ENCODE results near the gene AARS2. TPM values are rescaled to one million over a fixed set of nuclear protein-coding genes. Genes with fewer than 3 reads are reported as not detected.

AARS2 gene
- total RNA-seq, 4 donors from 2014 or later = 14.1 to 24.7 (median 21.0) TPM

GRCh38 chr6:44338228-44339122 is 25.3 kb upstream of the AARS2 start:
- no peak for TF ChIP-seq POLR2A (IDR thresholded peaks at IDR 0.05)
- TF ChIP-seq, protein P1, sequence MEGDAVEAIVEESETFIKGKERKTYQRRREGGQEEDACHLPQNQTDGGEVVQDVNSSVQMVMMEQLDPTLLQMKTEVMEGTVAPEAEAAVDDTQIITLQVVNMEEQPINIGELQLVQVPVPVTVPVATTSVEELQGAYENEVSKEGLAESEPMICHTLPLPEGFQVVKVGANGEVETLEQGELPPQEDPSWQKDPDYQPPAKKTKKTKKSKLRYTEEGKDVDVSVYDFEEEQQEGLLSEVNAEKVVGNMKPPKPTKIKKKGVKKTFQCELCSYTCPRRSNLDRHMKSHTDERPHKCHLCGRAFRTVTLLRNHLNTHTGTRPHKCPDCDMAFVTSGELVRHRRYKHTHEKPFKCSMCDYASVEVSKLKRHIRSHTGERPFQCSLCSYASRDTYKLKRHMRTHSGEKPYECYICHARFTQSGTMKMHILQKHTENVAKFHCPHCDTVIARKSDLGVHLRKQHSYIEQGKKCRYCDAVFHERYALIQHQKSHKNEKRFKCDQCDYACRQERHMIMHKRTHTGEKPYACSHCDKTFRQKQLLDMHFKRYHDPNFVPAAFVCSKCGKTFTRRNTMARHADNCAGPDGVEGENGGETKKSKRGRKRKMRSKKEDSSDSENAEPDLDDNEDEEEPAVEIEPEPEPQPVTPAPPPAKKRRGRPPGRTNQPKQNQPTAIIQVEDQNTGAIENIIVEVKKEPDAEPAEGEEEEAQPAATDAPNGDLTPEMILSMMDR (IDR thresholded peaks at IDR 0.05) = peak; percentile 48 to 66 (median 60)
- peak; percentile 22 to 40 for DNase-seq
- intact Hi-C loops (cut with DNase I; ENCODE audit: low total_unique reads) = no loop called here
- Histone ChIP-seq H3K27me3 (no peaks in the 10 kb centered on the region), H3K4me1 (no peaks in the 10 kb centered on the region), H3K9me3 (no peaks in the 10 kb centered on the region), H3K4me3 (no peak overlapping the region), H3K36me3 (no peaks in the 10 kb centered on the region), H3K27ac (no peak overlapping the region)

- no peaks in the 10 kb centered on the region for H3K27me3 ChIP-seq
- DNase-seq = no peak
- no peaks in the 10 kb centered on the region for H3K4me1 ChIP-seq
- intact Hi-C loops (cut with DNase I; ENCODE audit: low total_unique reads) = no loop called here
- no peaks in the 10 kb centered on the region for H3K9me3 ChIP-seq
- H3K27ac ChIP-seq = no peak overlapping the region
- H3K36me3 ChIP-seq = no peaks in the 10 kb centered on the region
- no peak overlapping the region for H3K4me3 ChIP-seq
- TF ChIP-seq, protein P1 (IDR thresholded peaks at IDR 0.05) = no peak
- TF ChIP-seq POLR2A (IDR thresholded peaks at IDR 0.05) = no peak
Measured at GRCh38 chr6:44335631-44336030, 22.5 kb upstream of the AARS2 start.

- H3K4me1 ChIP-seq = no peaks in the 10 kb centered on the region
- intact Hi-C loops (cut with DNase I; ENCODE audit: low total_unique reads) = no loop called here
- no peaks in the 10 kb centered on the region for H3K9me3 ChIP-seq
- no peaks in the 10 kb centered on the region for H3K36me3 ChIP-seq
- no peaks in the 10 kb centered on the region for H3K27me3 ChIP-seq
- no peak for DNase-seq
- no peak overlapping the region for H3K27ac ChIP-seq
- H3K4me3 ChIP-seq = no peak overlapping the region
- TF ChIP-seq POLR2A (IDR thresholded peaks at IDR 0.05) = no peak
- TF ChIP-seq, protein P1 (IDR thresholded peaks at IDR 0.05) = no peak
Measured at GRCh38 chr6:44333942-44334341, 20.8 kb upstream of the AARS2 start.

- Histone ChIP-seq H3K4me1 (no peaks in the 10 kb centered on the region), H3K9me3 (no peaks in the 10 kb centered on the region), H3K36me3 (no peaks in the 10 kb centered on the region), H3K27ac (no peak overlapping the region), H3K27me3 (no peaks in the 10 kb centered on the region), H3K4me3 (no peak overlapping the region)
- TF ChIP-seq, protein P1 (IDR thresholded peaks at IDR 0.05) = no peak
- TF ChIP-seq POLR2A (IDR thresholded peaks at IDR 0.05) = no peak
- DNase-seq = no peak
- intact Hi-C loops (cut with DNase I; ENCODE audit: low total_unique reads) = no loop called here
Measured at GRCh38 chr6:44333273-44333919, 20.2 kb upstream of the AARS2 start.

- H3K4me1 ChIP-seq = no peaks in the 10 kb centered on the region
- no peaks in the 10 kb centered on the region for H3K36me3 ChIP-seq
- no peaks in the 10 kb centered on the region for H3K27me3 ChIP-seq
- no peaks in the 10 kb centered on the region for H3K9me3 ChIP-seq
- TF ChIP-seq, protein P1 (IDR thresholded peaks at IDR 0.05) = no peak
- no peak for TF ChIP-seq POLR2A (IDR thresholded peaks at IDR 0.05)
- intact Hi-C loops (cut with DNase I; ENCODE audit: low total_unique reads) = no loop called here
- no peak for DNase-seq
- no peak overlapping the region for H3K27ac ChIP-seq
- no peak overlapping the region for H3K4me3 ChIP-seq
Measured at GRCh38 chr6:44332585-44332984, 19.4 kb upstream of the AARS2 start.

All from uterus (tissue), 4 donors.